ENCODE data around the gene PARL. TPM values are rescaled to one million over a fixed set of nuclear protein-coding genes. Genes with fewer than 3 reads are reported as not detected.

PARL gene
- total and polyA plus RNA-seq, 2 donors (not counting 3 experiments of a cell fraction or from before 2014, with no cell fraction given) = 38.8 to 48.1 TPM

GRCh38 chr3:183779896-183780465 is 104.7 kb downstream of the PARL start:
- FAIRE-seq = no peak
- no TSS peak for BruUV-seq (replicated peaks)
- H4K20me1 ChIP-seq (replicated peaks; ENCODE audit: control insufficient read depth, extremely low read depth, insufficient read depth, low read length) = no peaks in the 10 kb centered on the region
- CTCF ChIA-PET = interaction anchor here (0.7 to 2.5 kb wide), 3 partner anchors 9 to 27 kb away, joined by 3 to 12 read pairs (median 4); no protein-coding TSS in a partner anchor
- TF ChIP-seq FOS (IDR thresholded peaks at IDR 0.05; ENCODE audit: borderline replicate concordance, insufficient read depth, low read length) = no peak
- TF ChIP-seq MAX (IDR thresholded peaks at IDR 0.05; ENCODE audit: insufficient read depth, insufficient read length) = no peak
- no peak for TF ChIP-seq EZH2 (IDR thresholded peaks at IDR 0.05; ENCODE audit: borderline replicate concordance, low read depth, low read length, severe bottlenecking)
- TF ChIP-seq POLR2AphosphoS5 (IDR thresholded peaks at IDR 0.05; ENCODE audit: insufficient read depth, low read depth, low read length) = no peak
- no peak for TF ChIP-seq POLR2A (IDR thresholded peaks at IDR 0.05; ENCODE audit: low read depth, low read length)
- TF ChIP-seq MYC (IDR thresholded peaks at IDR 0.05; ENCODE audit: low read depth, low read length) = no peak
- TF ChIP-seq GATA2 (IDR thresholded peaks at IDR 0.05; ENCODE audit: insufficient read depth, insufficient read length, low read depth, low read length) = no peak
- TF ChIP-seq CTCF (IDR thresholded peaks at IDR 0.05; ENCODE audit: extremely low read depth in 1 of 2, insufficient read depth in 1 of 2, low read depth in 1 of 2, low read length in 2 of 2) = no peak
- no peak for TF ChIP-seq JUN (IDR thresholded peaks at IDR 0.05; ENCODE audit: borderline replicate concordance, insufficient read depth, insufficient read length, low read depth)
- peaks cover 5% of the 10 kb centered on the region for H3K4me1 ChIP-seq (ENCODE audit: control insufficient read depth, extremely low read depth, insufficient read depth, low read length)
- H3K9ac ChIP-seq (replicated peaks; ENCODE audit: extremely low read depth, insufficient read depth, low read length) = no peak overlapping the region
- POLR2A ChIA-PET = no interaction called here
- no peaks in the 10 kb centered on the region for H3K9me3 ChIP-seq (replicated peaks; ENCODE audit: control insufficient read depth, insufficient read depth, low read length)
- dilution Hi-C loops (cut with MboI; ENCODE audit: extremely low pct_ligation_motif_present, low sequenced_read_pairs) (no loop called here), intact Hi-C loops (cut with micrococcal nuclease) (no loop called here)
- no peaks in the 10 kb centered on the region for H3K9me1 ChIP-seq (replicated peaks; ENCODE audit: control insufficient read depth, extremely low read depth, insufficient read depth, low read length)
- H3K4me2 ChIP-seq (ENCODE audit: insufficient read depth, low read length) = no peak overlapping the region
- no peak for DNase-seq (ENCODE audit: low read depth, low spot score)
- peaks cover 8% of the 10 kb centered on the region for H3K79me2 ChIP-seq (ENCODE audit: control insufficient read depth, insufficient read depth, low read length)
- no peak overlapping the region for H2AFZ ChIP-seq (ENCODE audit: low read depth, low read length)
- H3K27ac ChIP-seq (ENCODE audit: insufficient read depth, low read depth, low read length) = no peak overlapping the region
- no peak overlapping the region for H3K4me3 ChIP-seq (replicated peaks in 1 of 3; ENCODE audit: insufficient read depth in 1 of 3, low read depth in 1 of 3, low read length in 3 of 3)
- peaks cover 26 to 33% of the 10 kb centered on the region in 2 experiments for H3K36me3 ChIP-seq (ENCODE audit: control insufficient read depth in 2 of 2, extremely low read depth in 1 of 2, insufficient read depth in 2 of 2, low read length in 2 of 2)
- no peaks in the 10 kb centered on the region for H3K27me3 ChIP-seq (ENCODE audit: control insufficient read depth in 2 of 2, insufficient read depth in 2 of 2, low read length in 2 of 2)

MicroRNAs within 50 kb of the gene (microRNA counts, 767-probe panel; counts per million panel counts)
- 723 counts per million, percentile 96 among the panel's probes with 10 or more counts for microRNA hsa-miR-4448

Small RNAs within 50 kb of the gene (microRNA-seq; reads per million reads assigned to microRNA genes)
- not detected for gene MIR4448 (ENCODE audit: borderline number of aligned reads, borderline replicate concordance)

Small RNAs within 50 kb of the gene (small RNA-seq; reads per million reads assigned to genes)
- gene MIR4448 (ENCODE audit: insufficient read depth, insufficient read length, low read depth, low replicate concordance) = not detected

Other genes starting within 250 kb of the PARL start
- 45.8 and 46.2 TPM in 2 replicates for gene KLHL24, start 249.3 kb downstream of the PARL start, total RNA-seq
- gene KLHL24, start 249.3 kb downstream of the PARL start, polyA plus RNA-seq = 14.0 and 18.0 TPM in 2 replicates
- 59.1 and 59.9 TPM in 2 replicates for gene YEATS2, start 187.1 kb downstream of the PARL start, total RNA-seq
- gene YEATS2, start 187.1 kb downstream of the PARL start, polyA plus RNA-seq = 30.2 and 31.0 TPM in 2 replicates
- gene MAP6D1, start 59.3 kb downstream of the PARL start, total RNA-seq = 3.2 and 3.5 TPM in 2 replicates
- 2.4 and 2.9 TPM in 2 replicates for gene MAP6D1, start 59.3 kb downstream of the PARL start, polyA plus RNA-seq
- 24.6 and 25.4 TPM in 2 replicates for gene ABCC5, start 133.0 kb upstream of the PARL start, total RNA-seq
- 18.9 and 22.5 TPM in 2 replicates for gene ABCC5, start 133.0 kb upstream of the PARL start, polyA plus RNA-seq
- gene HTR3D, start 146.9 kb upstream of the PARL start, total RNA-seq = not detected in 2 replicates
- not detected in 2 replicates for gene HTR3D, start 146.9 kb upstream of the PARL start, polyA plus RNA-seq
- not detected in 2 replicates for gene HTR3C, start 168.2 kb upstream of the PARL start, total RNA-seq
- not detected in 2 replicates for gene HTR3C, start 168.2 kb upstream of the PARL start, polyA plus RNA-seq
- gene HTR3E, start 212.2 kb upstream of the PARL start, total RNA-seq = not detected in 2 replicates
- not detected in 2 replicates for gene HTR3E, start 212.2 kb upstream of the PARL start, polyA plus RNA-seq

Measured in endothelial cell of umbilical vein (primary cell).